K562 (cell line): ENCODE results near the gene PLEKHA8. TPM values are rescaled to one million over a fixed set of nuclear protein-coding genes. Genes with fewer than 3 reads are reported as not detected.

ENCODE experiments used
- BCOR ChIP-seq: fragments of 450-650 bp; IDR thresholded peaks from 2 replicates; pipeline ENCODE4 v1.6.1; 2016
- CBFA2T2 ChIP-seq: fragments of 450-650 bp; conservative IDR thresholded peaks from 2 replicates; pipeline ENCODE4 v1.6.1; 2017; ENCODE audit warnings: mild to moderate bottlenecking
- CREBBP ChIP-seq: IDR thresholded peaks from one replicate; pipeline ENCODE4 v1.6.1; 2012; ENCODE audit warnings: low read depth, mild to moderate bottlenecking, control low read depth, inconsistent platforms, low read length
- EWSR1 ChIP-seq: fragments of 450-650 bp; IDR thresholded peaks from 2 replicates; pipeline ENCODE4 v1.6.1; 2018; ENCODE audit warnings: borderline replicate concordance, mild to moderate bottlenecking, low read depth, moderate library complexity; ENCODE audit not compliant: partially characterized antibody
- FOXK1 ChIP-seq: sonication (generic); formaldehyde crosslinking; IDR thresholded peaks from 2 replicates; pipeline ENCODE4 v1.8.0; 2022; ENCODE audit warnings: missing genetic modification reagents, mild to moderate bottlenecking, borderline replicate concordance
- KDM1A ChIP-seq, 2 experiments: fragments of 450-650 bp; IDR thresholded peaks; 2 replicates each; pipeline ENCODE4 v1.6.1; 2016; ENCODE audit warnings: mild to moderate bottlenecking in 2 of 2
- KLF13 ChIP-seq: fragments of 450-650 bp; IDR thresholded peaks from 2 replicates; pipeline ENCODE4 v1.6.1; 2016; ENCODE audit warnings: missing genetic modification characterization, low read depth, mild to moderate bottlenecking, missing compliant biosample characterization, moderate library complexity, borderline replicate concordance
- RBM25 ChIP-seq: fragments of 200-400 bp; formaldehyde crosslinking; IDR thresholded peaks from 2 replicates; pipeline ENCODE4 v1.6.1; 2018; ENCODE audit warnings: low read length, low read depth, moderate library complexity; ENCODE audit not compliant: severe bottlenecking
- RFX7 ChIP-seq: fragments of 250-450 bp; sonication (Bioruptor Pico); IDR thresholded peaks from 2 replicates; pipeline ENCODE4 v1.5.1; 2021; ENCODE audit warnings: mild to moderate bottlenecking
- SMARCE1 ChIP-seq: fragments of 450-650 bp; IDR thresholded peaks from 2 replicates; pipeline ENCODE4 v1.7.1; 2016; ENCODE audit warnings: mild to moderate bottlenecking
- TAL1 ChIP-seq: fragments of 450-650 bp; IDR thresholded peaks from 2 replicates; pipeline ENCODE4 v1.6.1; 2016; ENCODE audit warnings: mild to moderate bottlenecking
- ZNF175 ChIP-seq: fragments of 200-800 bp; sonication (Bioruptor generic); IDR thresholded peaks from 2 replicates; pipeline ENCODE4 v1.6.1; 2016; ENCODE audit warnings: low read depth, mild to moderate bottlenecking, missing genetic modification characterization, missing compliant biosample characterization
- polyA plus RNA-seq, 8 experiments: library from polyadenylated mRNA; depleted of rRNA in 4 of 8; stranded (reverse) in 5 of 8; unstranded in 3 of 8; fragments of >200 nt; fragmentation: Nextera tagmentation in 2 of 8; fragmentation: Illumina TruSeq in 1 of 8; extraction: Ambion mirVana in 2 of 8; extraction: Trizol in 1 of 8; gene quantifications; 2 replicates each; pipeline versions ENCODE4 v1.2.1 to v1.2.3, GENCODE V29; 2011 to 2014; ENCODE audit warnings: inconsistent platforms in 1 of 8, missing spikeins in 1 of 8
- total RNA-seq, 7 experiments: library from RNA; depleted of rRNA in 6 of 7; stranded (reverse); fragments of >200 nt in 6 of 7; fragmentation: Illumina TruSeq in 2 of 7; extraction: Trizol in 2 of 7; gene quantifications; 2 replicates each; pipeline versions ENCODE4 v1.2.1 to v1.2.3, GENCODE V29; 2011 to 2021; ENCODE audit warnings: low replicate concordance in 1 of 7
- TF ChIP-seq, protein P1 (sequence below): IDR thresholded peaks from 3 replicates; pipeline ENCODE4 v1.6.1; 2011; ENCODE audit warnings: borderline replicate concordance, mild to moderate bottlenecking, moderate library complexity; ENCODE audit not compliant: insufficient read length; ENCODE audit errors: extremely low read depth
- TF ChIP-seq, protein P2 (sequence below): sonication (generic); formaldehyde crosslinking; IDR thresholded peaks from 2 replicates; pipeline ENCODE4 v1.8.1; 2023; ENCODE audit warnings: mild to moderate bottlenecking, missing genetic modification reagents
- TF ChIP-seq, protein P3 (sequence below): fragments of 250-450 bp; sonication (Bioruptor Pico); IDR thresholded peaks from 2 replicates; pipeline ENCODE4 v1.4.0; 2020; ENCODE audit warnings: mild to moderate bottlenecking
- TF ChIP-seq, protein P4 (sequence below), 3 experiments: fragments of 200-800 bp in 1 of 3; fragments of 250-450 bp in 1 of 3; fragments of 450-650 bp in 1 of 3; sonication (Bioruptor Pico) in 1 of 3; sonication (Bioruptor generic) in 1 of 3; formaldehyde crosslinking in 1 of 3; IDR thresholded peaks; 2 replicates each; pipeline versions ENCODE4 v1.6.1 to v1.8.0; 2016 to 2022; ENCODE audit warnings: mild to moderate bottlenecking in 2 of 3, missing genetic modification characterization in 2 of 3, missing compliant biosample characterization in 1 of 3, moderate library complexity in 1 of 3

The PLEKHA8 gene
- total and polyA plus RNA-seq, 9 of the 15 experiments (the other 6 are each of a cell fraction or from before 2014, with no cell fraction given): 3.2 to 16.3 (median 11.8) TPM

DNA sequence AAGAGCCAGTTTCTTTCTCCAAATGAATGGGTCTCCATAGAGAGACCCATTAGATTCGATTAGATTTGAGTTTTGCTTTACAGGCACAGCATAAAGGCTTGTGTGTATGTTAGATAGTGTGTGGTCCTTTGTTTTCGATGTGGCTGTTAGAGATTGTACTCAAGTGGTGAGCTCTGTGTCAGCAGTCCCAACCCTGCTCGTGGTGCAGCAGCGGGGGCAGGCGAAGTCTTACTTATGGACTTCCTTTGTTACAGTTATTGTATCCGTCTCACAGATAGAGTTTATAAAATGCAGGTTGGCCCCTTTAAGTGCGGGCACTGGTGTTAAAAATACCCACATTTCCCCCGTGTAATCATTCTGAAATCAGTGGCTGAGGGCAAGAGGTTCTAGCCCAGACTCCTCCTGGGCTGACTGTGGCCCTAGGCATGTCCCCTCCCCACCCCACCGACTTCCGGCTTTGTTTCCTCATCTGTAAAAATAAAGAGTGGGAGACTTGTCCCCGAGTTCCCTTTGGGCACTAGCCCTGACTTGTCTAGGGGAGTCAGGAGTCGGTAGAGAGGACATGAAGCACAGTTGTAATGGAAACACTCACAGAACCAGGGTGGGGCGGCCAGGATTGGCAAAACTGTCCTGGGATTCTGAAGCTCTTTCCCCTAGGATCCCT, 135.2 kb downstream of the PLEKHA8 start (continued):
- TF ChIP-seq, protein P1, sequence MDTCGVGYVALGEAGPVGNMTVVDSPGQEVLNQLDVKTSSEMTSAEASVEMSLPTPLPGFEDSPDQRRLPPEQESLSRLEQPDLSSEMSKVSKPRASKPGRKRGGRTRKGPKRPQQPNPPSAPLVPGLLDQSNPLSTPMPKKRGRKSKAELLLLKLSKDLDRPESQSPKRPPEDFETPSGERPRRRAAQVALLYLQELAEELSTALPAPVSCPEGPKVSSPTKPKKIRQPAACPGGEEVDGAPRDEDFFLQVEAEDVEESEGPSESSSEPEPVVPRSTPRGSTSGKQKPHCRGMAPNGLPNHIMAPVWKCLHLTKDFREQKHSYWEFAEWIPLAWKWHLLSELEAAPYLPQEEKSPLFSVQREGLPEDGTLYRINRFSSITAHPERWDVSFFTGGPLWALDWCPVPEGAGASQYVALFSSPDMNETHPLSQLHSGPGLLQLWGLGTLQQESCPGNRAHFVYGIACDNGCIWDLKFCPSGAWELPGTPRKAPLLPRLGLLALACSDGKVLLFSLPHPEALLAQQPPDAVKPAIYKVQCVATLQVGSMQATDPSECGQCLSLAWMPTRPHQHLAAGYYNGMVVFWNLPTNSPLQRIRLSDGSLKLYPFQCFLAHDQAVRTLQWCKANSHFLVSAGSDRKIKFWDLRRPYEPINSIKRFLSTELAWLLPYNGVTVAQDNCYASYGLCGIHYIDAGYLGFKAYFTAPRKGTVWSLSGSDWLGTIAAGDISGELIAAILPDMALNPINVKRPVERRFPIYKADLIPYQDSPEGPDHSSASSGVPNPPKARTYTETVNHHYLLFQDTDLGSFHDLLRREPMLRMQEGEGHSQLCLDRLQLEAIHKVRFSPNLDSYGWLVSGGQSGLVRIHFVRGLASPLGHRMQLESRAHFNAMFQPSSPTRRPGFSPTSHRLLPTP: no peak
- TF ChIP-seq FOXK1 (CRISPR knock-in tag) (no peak), CBFA2T2 (peak; percentile 55), SMARCE1 (no peak), BCOR (no peak), CREBBP (no peak), RBM25 (no peak), RFX7 (no peak), KDM1A (IDR thresholded peaks at IDR 0.05) (peak; percentile 32 to 51; a peak in 1 of 4 replicates), TAL1 (peak; percentile 64; the same call in 1 of the 2 replicates), KLF13 (tag) (no peak), EWSR1 (no peak), ZNF175 (no peak; the same call in 1 of the 2 replicates)
- TF ChIP-seq, protein P2, sequence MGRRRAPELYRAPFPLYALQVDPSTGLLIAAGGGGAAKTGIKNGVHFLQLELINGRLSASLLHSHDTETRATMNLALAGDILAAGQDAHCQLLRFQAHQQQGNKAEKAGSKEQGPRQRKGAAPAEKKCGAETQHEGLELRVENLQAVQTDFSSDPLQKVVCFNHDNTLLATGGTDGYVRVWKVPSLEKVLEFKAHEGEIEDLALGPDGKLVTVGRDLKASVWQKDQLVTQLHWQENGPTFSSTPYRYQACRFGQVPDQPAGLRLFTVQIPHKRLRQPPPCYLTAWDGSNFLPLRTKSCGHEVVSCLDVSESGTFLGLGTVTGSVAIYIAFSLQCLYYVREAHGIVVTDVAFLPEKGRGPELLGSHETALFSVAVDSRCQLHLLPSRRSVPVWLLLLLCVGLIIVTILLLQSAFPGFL (CRISPR knock-in tag): no peak
- TF ChIP-seq, protein P3, sequence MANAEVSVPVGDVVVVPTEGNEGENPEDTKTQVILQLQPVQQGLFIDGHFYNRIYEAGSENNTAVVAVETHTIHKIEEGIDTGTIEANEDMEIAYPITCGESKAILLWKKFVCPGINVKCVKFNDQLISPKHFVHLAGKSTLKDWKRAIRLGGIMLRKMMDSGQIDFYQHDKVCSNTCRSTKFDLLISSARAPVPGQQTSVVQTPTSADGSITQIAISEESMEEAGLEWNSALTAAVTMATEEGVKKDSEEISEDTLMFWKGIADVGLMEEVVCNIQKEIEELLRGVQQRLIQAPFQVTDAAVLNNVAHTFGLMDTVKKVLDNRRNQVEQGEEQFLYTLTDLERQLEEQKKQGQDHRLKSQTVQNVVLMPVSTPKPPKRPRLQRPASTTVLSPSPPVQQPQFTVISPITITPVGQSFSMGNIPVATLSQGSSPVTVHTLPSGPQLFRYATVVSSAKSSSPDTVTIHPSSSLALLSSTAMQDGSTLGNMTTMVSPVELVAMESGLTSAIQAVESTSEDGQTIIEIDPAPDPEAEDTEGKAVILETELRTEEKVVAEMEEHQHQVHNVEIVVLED (CRISPR knock-in tag): no peak
- TF ChIP-seq, protein P4, sequence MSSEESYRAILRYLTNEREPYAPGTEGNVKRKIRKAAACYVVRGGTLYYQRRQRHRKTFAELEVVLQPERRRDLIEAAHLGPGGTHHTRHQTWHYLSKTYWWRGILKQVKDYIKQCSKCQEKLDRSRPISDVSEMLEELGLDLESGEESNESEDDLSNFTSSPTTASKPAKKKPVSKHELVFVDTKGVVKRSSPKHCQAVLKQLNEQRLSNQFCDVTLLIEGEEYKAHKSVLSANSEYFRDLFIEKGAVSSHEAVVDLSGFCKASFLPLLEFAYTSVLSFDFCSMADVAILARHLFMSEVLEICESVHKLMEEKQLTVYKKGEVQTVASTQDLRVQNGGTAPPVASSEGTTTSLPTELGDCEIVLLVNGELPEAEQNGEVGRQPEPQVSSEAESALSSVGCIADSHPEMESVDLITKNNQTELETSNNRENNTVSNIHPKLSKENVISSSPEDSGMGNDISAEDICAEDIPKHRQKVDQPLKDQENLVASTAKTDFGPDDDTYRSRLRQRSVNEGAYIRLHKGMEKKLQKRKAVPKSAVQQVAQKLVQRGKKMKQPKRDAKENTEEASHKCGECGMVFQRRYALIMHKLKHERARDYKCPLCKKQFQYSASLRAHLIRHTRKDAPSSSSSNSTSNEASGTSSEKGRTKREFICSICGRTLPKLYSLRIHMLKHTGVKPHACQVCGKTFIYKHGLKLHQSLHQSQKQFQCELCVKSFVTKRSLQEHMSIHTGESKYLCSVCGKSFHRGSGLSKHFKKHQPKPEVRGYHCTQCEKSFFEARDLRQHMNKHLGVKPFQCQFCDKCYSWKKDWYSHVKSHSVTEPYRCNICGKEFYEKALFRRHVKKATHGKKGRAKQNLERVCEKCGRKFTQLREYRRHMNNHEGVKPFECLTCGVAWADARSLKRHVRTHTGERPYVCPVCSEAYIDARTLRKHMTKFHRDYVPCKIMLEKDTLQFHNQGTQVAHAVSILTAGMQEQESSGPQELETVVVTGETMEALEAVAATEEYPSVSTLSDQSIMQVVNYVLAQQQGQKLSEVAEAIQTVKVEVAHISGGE (CRISPR knock-in tag; IDR thresholded peaks at IDR 0.05): peak in 1 of 3 experiments; percentile 45; a peak in 1 of 6 replicates
